Uterus (tissue), 4 donors: Measurements from ENCODE around the gene YWHAH. TPM values are rescaled to one million over a fixed set of nuclear protein-coding genes. Genes with fewer than 3 reads are reported as not detected.

ENCODE experiments used
- DNase-seq, 2 donors: peaks; one replicate each; pipeline ENCODE4 v3.0.0-alpha.2; 2019 to 2020
- H3K27ac ChIP-seq, 2 donors: fragments of 200-600 bp; sonication (generic); 1 replicate in 1 of 2; 2 replicates in 1 of 2; pipeline ENCODE4 v1.5.1; 2016 to 2018
- H3K27me3 ChIP-seq, 2 donors: fragments of 200-600 bp; sonication (generic); one replicate each; pipeline ENCODE4 v1.5.1; 2018 to 2019; ENCODE audit warnings: control low read depth in 1 of 2
- H3K36me3 ChIP-seq, 2 donors: fragments of 200-600 bp; sonication (generic); one replicate each; pipeline ENCODE4 v1.5.1; 2019; ENCODE audit warnings: control low read depth in 1 of 2
- H3K4me1 ChIP-seq, 2 donors: fragments of 200-600 bp; sonication (generic); one replicate each; pipeline ENCODE4 v1.5.1; 2018 to 2019; ENCODE audit warnings: control low read depth in 1 of 2
- H3K4me3 ChIP-seq, 2 donors: fragments of 200-600 bp; sonication (generic); 1 replicate in 1 of 2; 2 replicates in 1 of 2; pipeline ENCODE4 v1.5.1; 2018 to 2019; ENCODE audit warnings: mild to moderate bottlenecking in 1 of 2
- H3K9me3 ChIP-seq, 2 donors: fragments of 200-600 bp; sonication (generic); one replicate each; pipeline ENCODE4 v1.5.1; 2019; ENCODE audit warnings: control low read depth in 1 of 2
- POLR2A ChIP-seq, 2 donors: fragments of 450-650 bp; IDR thresholded peaks; one replicate each; pipeline ENCODE4 v1.6.1; 2016; ENCODE audit warnings: antibody characterized with exemption in 2 of 2, mild to moderate bottlenecking in 1 of 2, moderate library complexity in 1 of 2
- intact Hi-C: fragments of 100-400 bp; cut with DNase I; formaldehyde crosslinking; loops from one replicate; pipeline ENCODE4 v1.15.1; 2023; ENCODE audit warnings: low total_unique reads
- total RNA-seq, 4 donors: library from RNA; depleted of rRNA in 3 of 4; stranded (reverse); fragments of >200 nt in 3 of 4; gene quantifications; one replicate each; pipeline versions ENCODE4 v1.1.0 to v1.2.4, GENCODE V29; 2014 to 2023
- TF ChIP-seq, protein P1 (sequence below), 4 experiments: fragments of 200-600 bp in 2 of 4; fragments of 450-650 bp in 2 of 4; sonication (generic) in 2 of 4; IDR thresholded peaks; one replicate each; pipeline ENCODE4 v1.5.1; 2016 to 2019; ENCODE audit warnings: antibody characterized with exemption in 4 of 4, mild to moderate bottlenecking in 2 of 4, moderate library complexity in 1 of 4
- donor health status: DM: yes; HTN: yes; CAD: no.

YWHAH gene
- total RNA-seq, 4 donors from 2014 or later = 37.1 to 209 (median 101) TPM

GRCh38 chr22:31923136-31923535, 21.2 kb upstream of the YWHAH start:
- no peak for DNase-seq
- H3K4me1 ChIP-seq = no peaks in the 10 kb centered on the region
- intact Hi-C loops = no loop called here
- H3K27ac ChIP-seq = no peak overlapping the region
- H3K9me3 ChIP-seq = no peaks in the 10 kb centered on the region
- no peak overlapping the region for H3K4me3 ChIP-seq
- TF ChIP-seq, protein P1, sequence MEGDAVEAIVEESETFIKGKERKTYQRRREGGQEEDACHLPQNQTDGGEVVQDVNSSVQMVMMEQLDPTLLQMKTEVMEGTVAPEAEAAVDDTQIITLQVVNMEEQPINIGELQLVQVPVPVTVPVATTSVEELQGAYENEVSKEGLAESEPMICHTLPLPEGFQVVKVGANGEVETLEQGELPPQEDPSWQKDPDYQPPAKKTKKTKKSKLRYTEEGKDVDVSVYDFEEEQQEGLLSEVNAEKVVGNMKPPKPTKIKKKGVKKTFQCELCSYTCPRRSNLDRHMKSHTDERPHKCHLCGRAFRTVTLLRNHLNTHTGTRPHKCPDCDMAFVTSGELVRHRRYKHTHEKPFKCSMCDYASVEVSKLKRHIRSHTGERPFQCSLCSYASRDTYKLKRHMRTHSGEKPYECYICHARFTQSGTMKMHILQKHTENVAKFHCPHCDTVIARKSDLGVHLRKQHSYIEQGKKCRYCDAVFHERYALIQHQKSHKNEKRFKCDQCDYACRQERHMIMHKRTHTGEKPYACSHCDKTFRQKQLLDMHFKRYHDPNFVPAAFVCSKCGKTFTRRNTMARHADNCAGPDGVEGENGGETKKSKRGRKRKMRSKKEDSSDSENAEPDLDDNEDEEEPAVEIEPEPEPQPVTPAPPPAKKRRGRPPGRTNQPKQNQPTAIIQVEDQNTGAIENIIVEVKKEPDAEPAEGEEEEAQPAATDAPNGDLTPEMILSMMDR (IDR thresholded peaks at IDR 0.05) = no peak
- TF ChIP-seq POLR2A (IDR thresholded peaks at IDR 0.05) = no peak
- H3K27me3 ChIP-seq = no peaks in the 10 kb centered on the region
- H3K36me3 ChIP-seq = no peaks in the 10 kb centered on the region

GRCh38 chr22:31923747-31924146, 20.6 kb upstream of the YWHAH start:
- H3K27ac ChIP-seq = no peak overlapping the region
- no peaks in the 10 kb centered on the region for H3K9me3 ChIP-seq
- H3K27me3 ChIP-seq = no peaks in the 10 kb centered on the region
- no peaks in the 10 kb centered on the region for H3K4me1 ChIP-seq
- H3K4me3 ChIP-seq = no peak overlapping the region
- no peaks in the 10 kb centered on the region for H3K36me3 ChIP-seq
- intact Hi-C loops = no loop called here
- no peak for DNase-seq
- TF ChIP-seq POLR2A (IDR thresholded peaks at IDR 0.05) = no peak
- TF ChIP-seq, protein P1 (IDR thresholded peaks at IDR 0.05) = no peak

- no peaks in the 10 kb centered on the region for H3K9me3 ChIP-seq
- H3K4me3 ChIP-seq = no peak overlapping the region
- no peaks in the 10 kb centered on the region for H3K36me3 ChIP-seq
- no peak overlapping the region for H3K27ac ChIP-seq
- no peaks in the 10 kb centered on the region for H3K27me3 ChIP-seq
- no peak for TF ChIP-seq POLR2A (IDR thresholded peaks at IDR 0.05)
- TF ChIP-seq, protein P1 (IDR thresholded peaks at IDR 0.05) = no peak
- no peak for DNase-seq
- H3K4me1 ChIP-seq = no peaks in the 10 kb centered on the region
- intact Hi-C loops = no loop called here
Measured at GRCh38 chr22:31925056-31925455, 19.3 kb upstream of the YWHAH start.

- TF ChIP-seq, protein P1 (IDR thresholded peaks at IDR 0.05) = no peak
- no peak for TF ChIP-seq POLR2A (IDR thresholded peaks at IDR 0.05)
- no peak overlapping the region for H3K27ac ChIP-seq
- H3K27me3 ChIP-seq = no peaks in the 10 kb centered on the region
- no peak overlapping the region for H3K4me3 ChIP-seq
- no peaks in the 10 kb centered on the region for H3K9me3 ChIP-seq
- intact Hi-C loops = no loop called here
- H3K4me1 ChIP-seq = no peaks in the 10 kb centered on the region
- no peaks in the 10 kb centered on the region for H3K36me3 ChIP-seq
- DNase-seq = no peak
Measured at GRCh38 chr22:31926024-31926423, 18.3 kb upstream of the YWHAH start.

DNA sequence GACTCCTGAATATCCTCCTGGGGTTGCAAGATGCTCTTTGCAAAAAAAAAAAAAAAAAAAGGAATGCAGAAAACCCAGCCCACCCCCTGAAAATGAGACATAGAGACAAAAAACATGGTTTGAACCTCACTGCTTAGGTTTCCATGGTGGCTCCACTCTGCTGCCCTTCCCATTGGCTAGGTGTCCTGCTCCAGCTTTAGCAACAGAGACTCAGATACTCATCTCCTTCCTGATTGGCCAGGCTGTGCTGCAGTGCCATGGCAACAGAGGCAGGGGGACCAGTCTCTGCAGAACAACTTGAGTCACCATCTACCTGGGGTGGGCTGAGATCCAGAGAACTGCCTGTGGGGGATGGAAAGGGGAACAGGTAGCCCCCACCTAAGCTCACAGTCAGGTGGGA, 17.4 kb upstream of the YWHAH start:
- no peak overlapping the region for H3K27ac ChIP-seq
- no peak overlapping the region for H3K4me3 ChIP-seq
- TF ChIP-seq POLR2A (IDR thresholded peaks at IDR 0.05) = no peak
- TF ChIP-seq, protein P1 (IDR thresholded peaks at IDR 0.05) = no peak
- H3K4me1 ChIP-seq = no peaks in the 10 kb centered on the region
- no peaks in the 10 kb centered on the region for H3K27me3 ChIP-seq
- H3K36me3 ChIP-seq = no peaks in the 10 kb centered on the region
- no peak for DNase-seq
- intact Hi-C loops = no loop called here
- no peaks in the 10 kb centered on the region for H3K9me3 ChIP-seq
